CD4-positive, CD25-positive, alpha-beta regulatory T cell (primary cell): Measurements from ENCODE around the gene SUCLG1. TPM values are rescaled to one million over a fixed set of nuclear protein-coding genes. Genes with fewer than 3 reads are reported as not detected.

ENCODE experiments used
- ATAC-seq, 2 donors: fragments of 150-1000 bp; cut with Tn5 transposase; one replicate each; pipeline ENCODE4 v1.10.0; 2021; ENCODE audit warnings: low read depth in 2 of 2, moderate number of reproducible peaks in 2 of 2, moderate library complexity in 1 of 2
- DNase-seq, 3 donors: peaks; one replicate each; pipeline versions ENCODE4 v3.0.0 to v3.0.0-alpha.2; 2012 to 2022; ENCODE audit warnings: mixed read lengths in 1 of 3
- H3K27ac ChIP-seq: one replicate; pipeline ENCODE4 v1.7.0; 2013; ENCODE audit warnings: mild to moderate bottlenecking, low read length; ENCODE audit not compliant: insufficient read depth, poor library complexity, severe bottlenecking
- H3K27me3 ChIP-seq: one replicate; pipeline ENCODE4 v1.7.0; 2013; ENCODE audit warnings: low read length; ENCODE audit not compliant: control insufficient read depth, insufficient read depth
- H3K36me3 ChIP-seq: one replicate; pipeline ENCODE4 v1.7.0; 2013; ENCODE audit warnings: mild to moderate bottlenecking, low read length, moderate library complexity; ENCODE audit not compliant: control insufficient read depth, insufficient read depth
- H3K4me1 ChIP-seq: 2 replicates; pipeline ENCODE4 v1.7.0; 2013; ENCODE audit warnings: mild to moderate bottlenecking, low read length; ENCODE audit not compliant: insufficient read depth, control insufficient read depth, poor library complexity, severe bottlenecking
- H3K4me3 ChIP-seq: one replicate; pipeline ENCODE4 v1.7.0; 2013; ENCODE audit warnings: low read depth, mild to moderate bottlenecking, low read length, moderate library complexity
- H3K9me3 ChIP-seq, 2 experiments: 1 replicate in 1 of 2; 2 replicates in 1 of 2; pipeline ENCODE4 v1.7.0; 2013; ENCODE audit warnings: low read length in 2 of 2, mild to moderate bottlenecking in 1 of 2, moderate library complexity in 1 of 2; ENCODE audit not compliant: control insufficient read depth in 2 of 2
- H3K27ac Mint-ChIP-seq, 3 donors: one replicate each; pipeline ENCODE4 v1.8.0; 2020 to 2022; ENCODE audit warnings: mild to moderate bottlenecking in 3 of 3, mixed read lengths in 3 of 3, moderate library complexity in 2 of 3
- H3K27me3 Mint-ChIP-seq: one replicate; pipeline ENCODE4 v1.8.0; 2022; ENCODE audit warnings: mild to moderate bottlenecking, mixed read lengths
- H3K36me3 Mint-ChIP-seq: one replicate; pipeline ENCODE4 v1.8.0; 2020; ENCODE audit warnings: mixed read lengths
- H3K4me1 Mint-ChIP-seq, 4 donors: one replicate each; pipeline ENCODE4 v1.8.0; 2020 to 2022; ENCODE audit warnings: mixed read lengths in 4 of 4, mild to moderate bottlenecking in 1 of 4
- H3K4me3 Mint-ChIP-seq, 4 donors: one replicate each; pipeline ENCODE4 v1.8.0; 2020 to 2022; ENCODE audit warnings: mild to moderate bottlenecking in 4 of 4, mixed read lengths in 4 of 4, moderate library complexity in 3 of 4
- H3K9me3 Mint-ChIP-seq, 7 donors: one replicate each; pipeline ENCODE4 v1.8.0; 2020 to 2022; ENCODE audit warnings: mixed read lengths in 7 of 7, mild to moderate bottlenecking in 3 of 7, moderate library complexity in 2 of 7
- polyA plus RNA-seq, 4 donors: library from polyadenylated mRNA; unstranded; fragments of 300-500 nt; fragmentation: Illumina TruSeq; gene quantifications; one replicate each; pipeline ENCODE4 v1.2.3, GENCODE V29; 2021
- total RNA-seq: library from RNA; stranded (reverse); gene quantifications from one replicate; pipeline ENCODE4 v1.2.3, GENCODE V29; 2022

SUCLG1 gene
- total and polyA plus RNA-seq, 5 donors from 2014 or later: 47.4 to 116 (median 96.4) TPM

DNA sequence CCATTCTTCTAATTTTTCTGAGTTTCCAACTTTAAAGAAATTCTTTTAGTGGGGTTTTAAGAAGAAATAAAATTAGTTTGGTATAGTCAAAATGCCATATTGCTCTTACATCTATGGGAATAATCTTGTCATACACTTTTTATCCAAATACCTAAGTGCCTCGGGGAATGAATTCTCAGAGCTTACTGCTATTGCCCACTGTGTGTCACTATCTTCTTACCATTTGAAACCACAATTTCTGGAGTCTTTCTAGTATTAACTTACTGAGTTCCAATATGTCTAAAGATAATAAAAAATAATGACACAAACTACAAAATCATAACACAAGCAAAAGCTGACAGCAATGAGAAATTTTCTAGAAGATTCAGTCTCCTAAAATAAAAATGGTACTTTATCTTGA is 33.5 kb upstream of the SUCLG1 start:
- no peaks in the 10 kb centered on the region for H3K4me1 ChIP-seq
- H3K27ac ChIP-seq: no peak overlapping the region
- ATAC-seq (no peak), DNase-seq (no peak)
- H3K27me3 ChIP-seq: peaks cover 4% of the 10 kb centered on the region
- H3K27me3 Mint-ChIP-seq: no peaks in the 10 kb centered on the region
- H3K4me3 Mint-ChIP-seq: no peak overlapping the region
- H3K27ac Mint-ChIP-seq: no peak overlapping the region
- no peaks in the 10 kb centered on the region for H3K9me3 Mint-ChIP-seq
- peaks cover 0 to 6% (median 6%) of the 10 kb centered on the region in 4 donors for H3K4me1 Mint-ChIP-seq
- H3K9me3 ChIP-seq: no peaks in the 10 kb centered on the region
- H3K36me3 ChIP-seq: no peaks in the 10 kb centered on the region
- H3K4me3 ChIP-seq: no peak overlapping the region
- H3K36me3 Mint-ChIP-seq: no peaks in the 10 kb centered on the region

DNA sequence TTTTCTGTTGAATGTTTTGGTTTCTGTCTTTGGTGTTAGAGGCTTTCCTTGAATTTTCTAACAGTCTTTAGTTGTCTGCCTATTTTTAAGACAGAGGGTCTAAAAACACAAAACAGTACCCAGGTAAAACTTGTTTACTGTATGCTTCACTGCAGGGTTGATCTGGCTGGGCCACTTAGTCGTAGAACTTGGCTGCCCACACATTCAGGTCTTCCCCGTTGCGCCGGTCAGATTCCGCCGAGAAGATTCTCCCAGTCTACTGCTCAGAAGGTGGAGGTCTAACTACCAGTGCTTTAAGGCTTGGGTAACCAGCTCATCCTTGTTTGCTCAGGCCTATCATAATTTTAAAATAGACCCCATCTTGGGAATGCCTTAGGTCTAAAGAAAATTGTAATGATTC is 32.7 kb upstream of the SUCLG1 start:
- DNase-seq: no peak
- Mint-ChIP-seq H3K9me3 (no peaks in the 10 kb centered on the region), H3K27ac (no peak overlapping the region), H3K36me3 (no peaks in the 10 kb centered on the region), H3K27me3 (no peaks in the 10 kb centered on the region), H3K4me3 (no peak overlapping the region), H3K4me1 (peaks cover 0 to 6% (median 6%) of the 10 kb centered on the region in 4 donors)
- Histone ChIP-seq H3K27ac (no peak overlapping the region), H3K36me3 (no peaks in the 10 kb centered on the region), H3K4me3 (no peak overlapping the region), H3K4me1 (no peaks in the 10 kb centered on the region), H3K9me3 (no peaks in the 10 kb centered on the region), H3K27me3 (peaks cover 4% of the 10 kb centered on the region)
- no peak for ATAC-seq

DNA sequence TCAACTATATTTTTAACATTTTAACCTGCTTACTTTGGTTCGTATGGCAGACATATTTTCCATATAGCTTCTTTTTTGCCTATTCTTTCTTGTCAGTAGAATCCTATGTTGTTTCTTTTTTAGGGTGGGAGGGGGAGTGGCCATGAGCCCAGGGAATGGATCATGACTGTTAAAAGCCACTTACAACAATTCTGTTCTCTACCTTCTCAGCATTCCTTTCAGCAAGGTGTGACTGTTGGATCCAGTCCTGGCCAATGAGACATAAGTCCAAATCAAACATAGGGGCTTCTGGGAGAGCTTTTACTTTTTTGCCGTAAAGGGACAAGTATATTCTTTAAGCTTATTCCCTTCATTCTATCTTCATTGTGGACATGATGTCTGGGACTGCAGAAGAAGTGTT is 32.2 kb upstream of the SUCLG1 start:
- no peak overlapping the region for H3K27ac ChIP-seq

DNA sequence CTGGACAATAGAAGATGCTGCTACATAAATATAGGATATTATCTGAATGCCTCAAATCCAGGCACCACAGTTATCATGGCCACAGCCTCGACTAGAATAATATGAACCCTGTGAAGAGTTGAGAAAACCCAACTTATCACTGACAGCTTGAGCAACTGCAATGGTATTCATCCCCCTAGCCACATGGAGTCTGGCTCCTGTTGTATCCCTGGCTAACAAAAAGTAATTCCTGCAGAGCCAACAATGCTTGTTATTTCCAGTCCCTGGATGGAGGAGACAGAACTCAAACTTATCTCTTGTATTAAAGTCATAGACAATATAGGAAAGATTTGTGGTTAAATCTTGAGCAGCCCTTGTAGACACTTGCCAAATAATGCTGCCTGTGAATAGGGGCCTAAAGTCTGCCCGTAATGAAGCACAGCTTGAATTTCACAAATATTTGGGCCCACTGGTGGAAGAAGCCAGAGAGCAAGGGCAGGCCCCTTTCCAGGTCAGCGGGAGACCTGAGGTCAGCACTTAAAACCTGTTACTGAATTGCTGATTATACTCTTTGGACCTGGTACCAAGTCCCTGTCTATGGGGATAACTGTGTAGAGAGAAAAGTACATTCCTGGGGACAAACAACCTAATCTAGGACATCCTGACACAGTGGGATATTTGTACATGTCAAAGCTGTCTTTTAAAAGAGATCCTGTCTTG is 28.4 kb upstream of the SUCLG1 start:
- no peak overlapping the region for H3K4me3 ChIP-seq
- no peak for ATAC-seq
- peaks cover 0 to under 1% (median 0%) of the 10 kb centered on the region in 4 donors for H3K4me1 Mint-ChIP-seq

More for the DNA sequence above, 32.2 kb upstream of the SUCLG1 start:
- no peaks in the 10 kb centered on the region for H3K36me3 ChIP-seq
- H3K27ac Mint-ChIP-seq: no peak overlapping the region
- H3K4me1 Mint-ChIP-seq: peaks cover 0 to 6% (median 6%) of the 10 kb centered on the region in 4 donors
- no peak overlapping the region for H3K4me3 Mint-ChIP-seq
- peaks cover 4% of the 10 kb centered on the region for H3K27me3 ChIP-seq
- no peaks in the 10 kb centered on the region for H3K9me3 ChIP-seq
- no peak overlapping the region for H3K4me3 ChIP-seq
- no peaks in the 10 kb centered on the region for H3K36me3 Mint-ChIP-seq
- ATAC-seq (no peak), DNase-seq (no peak)
- no peaks in the 10 kb centered on the region for H3K4me1 ChIP-seq
- H3K9me3 Mint-ChIP-seq: no peaks in the 10 kb centered on the region
- no peaks in the 10 kb centered on the region for H3K27me3 Mint-ChIP-seq

GRCh38 chr2:84486441-84487115 is 27.5 kb upstream of the SUCLG1 start:
- peaks cover 0 to 9% (median 2%) of the 10 kb centered on the region in 4 donors for H3K4me1 Mint-ChIP-seq
- Histone ChIP-seq H3K4me3 (no peak overlapping the region), H3K9me3 (no peaks in the 10 kb centered on the region), H3K4me1 (no peaks in the 10 kb centered on the region), H3K27ac (no peak overlapping the region), H3K27me3 (no peaks in the 10 kb centered on the region), H3K36me3 (no peaks in the 10 kb centered on the region)
- no peaks in the 10 kb centered on the region for H3K27me3 Mint-ChIP-seq
- H3K4me3 Mint-ChIP-seq: no peak overlapping the region
- H3K27ac Mint-ChIP-seq: no peak overlapping the region
- ATAC-seq: no peak
- no peak for DNase-seq
- H3K9me3 Mint-ChIP-seq: no peaks in the 10 kb centered on the region
- H3K36me3 Mint-ChIP-seq: no peaks in the 10 kb centered on the region

More for the DNA sequence above, 28.4 kb upstream of the SUCLG1 start:
- DNase-seq: no peak
- no peaks in the 10 kb centered on the region for H3K27me3 Mint-ChIP-seq
- H3K4me1 ChIP-seq: no peaks in the 10 kb centered on the region
- H3K36me3 ChIP-seq: no peaks in the 10 kb centered on the region
- H3K27me3 ChIP-seq: no peaks in the 10 kb centered on the region
- H3K36me3 Mint-ChIP-seq: no peaks in the 10 kb centered on the region
- no peak overlapping the region for H3K27ac Mint-ChIP-seq
- H3K27ac ChIP-seq: no peak overlapping the region
- H3K9me3 Mint-ChIP-seq: no peaks in the 10 kb centered on the region
- no peak overlapping the region for H3K4me3 Mint-ChIP-seq
- H3K9me3 ChIP-seq: no peaks in the 10 kb centered on the region

DNA sequence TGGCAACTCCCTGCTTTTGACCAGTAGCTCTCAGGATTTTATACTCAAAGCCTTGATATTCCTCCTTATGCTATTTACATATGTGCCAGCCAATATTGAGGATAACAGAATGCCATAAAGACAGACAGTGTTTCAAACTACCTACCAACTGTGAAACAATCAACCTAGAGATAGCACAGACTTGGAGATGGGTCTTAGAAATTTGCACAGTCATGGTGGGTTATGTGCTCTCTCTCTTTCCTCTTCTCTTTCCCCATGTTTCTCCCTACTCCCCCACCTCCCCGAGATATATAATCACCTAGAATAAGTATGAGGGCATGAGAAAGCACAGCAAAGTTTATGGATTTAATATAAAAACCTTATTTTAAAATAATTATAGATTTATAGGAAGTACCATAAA is 24.2 kb upstream of the SUCLG1 start:
- Histone ChIP-seq H3K9me3 (no peaks in the 10 kb centered on the region), H3K27ac (no peak overlapping the region), H3K4me3 (no peak overlapping the region), H3K27me3 (no peaks in the 10 kb centered on the region), H3K4me1 (no peaks in the 10 kb centered on the region), H3K36me3 (no peaks in the 10 kb centered on the region)
- H3K9me3 Mint-ChIP-seq: no peaks in the 10 kb centered on the region
- H3K27ac Mint-ChIP-seq: no peak overlapping the region
- DNase-seq: no peak
- peaks cover 0 to 16% (median 8%) of the 10 kb centered on the region in 4 donors for H3K4me1 Mint-ChIP-seq
- no peaks in the 10 kb centered on the region for H3K36me3 Mint-ChIP-seq
- no peak for ATAC-seq
- H3K27me3 Mint-ChIP-seq: no peaks in the 10 kb centered on the region
- no peak overlapping the region for H3K4me3 Mint-ChIP-seq

GRCh38 chr2:84482603-84483002 is 23.5 kb upstream of the SUCLG1 start:
- Mint-ChIP-seq H3K4me3 (no peak overlapping the region), H3K4me1 (peaks cover 0 to 16% (median 8%) of the 10 kb centered on the region in 4 donors), H3K36me3 (peaks cover 4% of the 10 kb centered on the region), H3K9me3 (peaks cover 0 to 5% (median 0%) of the 10 kb centered on the region in 7 donors), H3K27ac (peak overlapping the region in 2 of 3 donors; percentile 75 to 76), H3K27me3 (no peaks in the 10 kb centered on the region)
- no peak overlapping the region for H3K27ac ChIP-seq
- DNase-seq (no peak), ATAC-seq (no peak)
- H3K4me1 ChIP-seq: no peaks in the 10 kb centered on the region
- H3K4me3 ChIP-seq: no peak overlapping the region
- H3K36me3 ChIP-seq: no peaks in the 10 kb centered on the region
- no peaks in the 10 kb centered on the region for H3K9me3 ChIP-seq
- no peaks in the 10 kb centered on the region for H3K27me3 ChIP-seq
